Measurements from ENCODE around the gene DPF3.

Gene DPF3

DNA sequence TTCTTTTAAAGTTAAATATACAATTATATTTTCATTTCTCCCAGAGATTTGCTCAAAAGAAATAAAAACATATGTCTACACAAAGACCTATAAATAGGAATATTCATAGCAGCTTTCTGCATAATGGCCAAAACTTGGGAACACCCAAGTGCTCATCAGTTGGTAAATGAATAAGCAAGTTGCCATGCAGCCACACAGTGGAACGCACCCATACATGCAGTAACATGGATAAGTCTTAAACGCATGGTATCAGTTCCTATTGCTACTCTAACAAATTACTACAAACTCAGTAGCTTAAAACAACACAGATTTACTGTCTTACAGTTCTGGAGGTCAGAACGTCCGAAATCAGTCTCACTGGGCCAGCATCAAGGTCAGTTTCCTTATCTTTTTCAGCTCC lies 78.5 kb downstream of the DPF3 start:
- Histone ChIP-seq H3K27me3 (replicated peaks; ENCODE audit: control insufficient read depth, insufficient read depth, low read length) (no peaks in the 10 kb centered on the region), H3K4me3 (replicated peaks; ENCODE audit: low read depth, low read length) (no peak overlapping the region), H3K36me3 (ENCODE audit: control insufficient read depth, insufficient read depth, low read length) (no peaks in the 10 kb centered on the region)
- TF ChIP-seq, protein P1, sequence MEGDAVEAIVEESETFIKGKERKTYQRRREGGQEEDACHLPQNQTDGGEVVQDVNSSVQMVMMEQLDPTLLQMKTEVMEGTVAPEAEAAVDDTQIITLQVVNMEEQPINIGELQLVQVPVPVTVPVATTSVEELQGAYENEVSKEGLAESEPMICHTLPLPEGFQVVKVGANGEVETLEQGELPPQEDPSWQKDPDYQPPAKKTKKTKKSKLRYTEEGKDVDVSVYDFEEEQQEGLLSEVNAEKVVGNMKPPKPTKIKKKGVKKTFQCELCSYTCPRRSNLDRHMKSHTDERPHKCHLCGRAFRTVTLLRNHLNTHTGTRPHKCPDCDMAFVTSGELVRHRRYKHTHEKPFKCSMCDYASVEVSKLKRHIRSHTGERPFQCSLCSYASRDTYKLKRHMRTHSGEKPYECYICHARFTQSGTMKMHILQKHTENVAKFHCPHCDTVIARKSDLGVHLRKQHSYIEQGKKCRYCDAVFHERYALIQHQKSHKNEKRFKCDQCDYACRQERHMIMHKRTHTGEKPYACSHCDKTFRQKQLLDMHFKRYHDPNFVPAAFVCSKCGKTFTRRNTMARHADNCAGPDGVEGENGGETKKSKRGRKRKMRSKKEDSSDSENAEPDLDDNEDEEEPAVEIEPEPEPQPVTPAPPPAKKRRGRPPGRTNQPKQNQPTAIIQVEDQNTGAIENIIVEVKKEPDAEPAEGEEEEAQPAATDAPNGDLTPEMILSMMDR (IDR thresholded peaks at IDR 0.05; ENCODE audit: insufficient read depth, low read length, poor library complexity, severe bottlenecking) = no peak
- no peak for DNase-seq (ENCODE audit: extremely low read depth, insufficient read length)

DNA sequence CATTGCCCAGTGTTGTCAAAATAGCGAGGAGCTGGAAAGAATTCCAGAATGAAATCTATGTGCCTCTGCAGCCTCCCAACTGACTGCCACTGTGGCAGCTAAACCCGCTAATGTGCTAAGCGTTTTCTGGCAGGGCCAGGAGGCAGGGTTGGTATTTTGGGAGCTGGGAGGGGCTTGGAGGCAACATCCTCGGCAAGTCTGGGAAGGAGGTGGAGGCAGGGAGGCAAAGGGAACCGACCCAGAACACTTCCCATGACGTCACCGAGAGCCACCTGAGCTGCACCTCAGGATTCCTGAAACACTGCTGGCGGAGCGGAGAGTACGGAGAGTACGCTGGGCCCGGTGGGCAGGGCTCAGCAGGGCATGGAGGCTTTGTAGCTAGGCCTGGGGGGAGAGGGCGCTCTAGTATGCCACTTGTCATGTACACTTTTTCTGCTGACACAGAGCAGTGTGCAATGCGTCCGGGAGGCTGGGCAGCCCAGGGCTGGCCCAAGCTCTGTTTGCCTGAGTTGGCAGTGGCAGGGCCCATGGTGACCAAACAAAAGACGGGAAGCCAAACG lies 81.5 kb downstream of the DPF3 start:
- Histone ChIP-seq H3K4me3 (replicated peaks; ENCODE audit: low read depth, low read length) (no peak overlapping the region), H3K27me3 (replicated peaks; ENCODE audit: control insufficient read depth, insufficient read depth, low read length) (no peaks in the 10 kb centered on the region), H3K36me3 (ENCODE audit: control insufficient read depth, insufficient read depth, low read length) (no peaks in the 10 kb centered on the region)
- TF ChIP-seq, protein P1 (IDR thresholded peaks at IDR 0.05; ENCODE audit: insufficient read depth, low read length, poor library complexity, severe bottlenecking) = no peak
- DNase-seq (ENCODE audit: extremely low read depth, insufficient read length) = no peak

DNA sequence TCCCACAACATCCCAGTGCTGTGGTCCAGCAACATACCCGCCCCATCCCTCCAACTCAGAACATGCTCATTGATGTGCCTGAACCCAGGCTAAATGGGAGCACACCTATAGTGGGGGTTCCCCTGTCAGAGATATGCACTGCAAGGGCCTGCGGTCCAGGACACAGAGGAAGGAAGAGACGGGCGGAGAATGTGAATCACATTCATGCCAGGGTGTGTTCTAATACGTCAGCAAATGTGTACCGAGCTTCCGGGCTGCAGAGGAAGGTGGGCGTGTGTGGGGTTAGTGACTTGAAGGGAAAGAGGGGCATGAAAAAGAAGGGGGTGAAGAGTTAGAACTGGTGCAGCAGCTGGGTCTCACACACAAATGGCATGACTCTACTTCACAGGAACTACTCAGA lies 83.7 kb downstream of the DPF3 start:
- no peak for DNase-seq (ENCODE audit: extremely low read depth, insufficient read length)
- no peak overlapping the region for H3K4me3 ChIP-seq (replicated peaks; ENCODE audit: low read depth, low read length)
- H3K36me3 ChIP-seq (ENCODE audit: control insufficient read depth, insufficient read depth, low read length) = no peaks in the 10 kb centered on the region
- TF ChIP-seq, protein P1 (IDR thresholded peaks at IDR 0.05; ENCODE audit: insufficient read depth, low read length, poor library complexity, severe bottlenecking) = no peak
- no peaks in the 10 kb centered on the region for H3K27me3 ChIP-seq (replicated peaks; ENCODE audit: control insufficient read depth, insufficient read depth, low read length)

DNA sequence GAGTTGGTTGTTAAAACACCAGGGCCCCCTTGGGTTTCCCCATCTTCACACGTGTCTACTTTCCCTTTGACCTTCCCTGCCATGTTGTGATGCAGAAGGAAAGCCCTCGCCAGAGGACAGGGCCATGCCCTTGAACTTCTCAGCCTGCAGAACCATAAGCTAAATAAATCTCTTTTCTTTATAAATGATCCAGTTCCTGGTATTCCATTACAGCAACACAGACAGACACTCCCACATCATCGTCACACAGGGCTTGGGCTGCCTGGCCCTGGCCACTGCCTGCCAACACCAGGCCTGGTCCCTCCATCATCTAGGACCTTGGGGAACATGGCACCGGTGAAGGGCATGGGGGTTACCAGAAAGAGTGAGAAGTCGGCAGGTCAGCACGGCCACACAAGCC lies 84.8 kb downstream of the DPF3 start:
- no peak overlapping the region for H3K4me3 ChIP-seq (replicated peaks; ENCODE audit: low read depth, low read length)
- DNase-seq (ENCODE audit: extremely low read depth, insufficient read length) = no peak
- TF ChIP-seq, protein P1 (IDR thresholded peaks at IDR 0.05; ENCODE audit: insufficient read depth, low read length, poor library complexity, severe bottlenecking) = no peak
- no peaks in the 10 kb centered on the region for H3K36me3 ChIP-seq (ENCODE audit: control insufficient read depth, insufficient read depth, low read length)
- H3K27me3 ChIP-seq (replicated peaks; ENCODE audit: control insufficient read depth, insufficient read depth, low read length) = no peaks in the 10 kb centered on the region

DNA sequence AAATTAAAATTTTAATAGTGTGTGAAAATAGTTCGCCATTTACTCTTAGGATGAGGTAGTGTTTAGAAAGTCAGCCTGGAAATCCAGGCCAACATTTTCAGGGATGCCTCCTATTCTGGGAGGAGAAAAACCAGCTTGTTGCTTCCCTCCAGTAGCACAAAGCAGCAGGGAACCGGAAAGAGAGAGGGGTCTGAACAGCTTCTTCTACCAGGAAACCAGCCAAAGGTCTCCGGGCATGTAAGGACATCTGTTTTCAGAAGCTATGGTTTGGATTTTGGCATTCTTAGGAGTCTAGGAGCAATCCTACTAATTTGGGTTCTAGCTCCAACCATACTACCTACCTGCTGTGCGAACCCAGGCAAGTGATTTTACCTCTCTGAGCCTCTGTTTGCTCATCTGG lies 85.3 kb downstream of the DPF3 start:
- DNase-seq (ENCODE audit: extremely low read depth, insufficient read length) = no peak
- Histone ChIP-seq H3K4me3 (replicated peaks; ENCODE audit: low read depth, low read length) (no peak overlapping the region), H3K27me3 (replicated peaks; ENCODE audit: control insufficient read depth, insufficient read depth, low read length) (no peaks in the 10 kb centered on the region), H3K36me3 (ENCODE audit: control insufficient read depth, insufficient read depth, low read length) (no peaks in the 10 kb centered on the region)
- TF ChIP-seq, protein P1 (IDR thresholded peaks at IDR 0.05; ENCODE audit: insufficient read depth, low read length, poor library complexity, severe bottlenecking) = no peak

DNA sequence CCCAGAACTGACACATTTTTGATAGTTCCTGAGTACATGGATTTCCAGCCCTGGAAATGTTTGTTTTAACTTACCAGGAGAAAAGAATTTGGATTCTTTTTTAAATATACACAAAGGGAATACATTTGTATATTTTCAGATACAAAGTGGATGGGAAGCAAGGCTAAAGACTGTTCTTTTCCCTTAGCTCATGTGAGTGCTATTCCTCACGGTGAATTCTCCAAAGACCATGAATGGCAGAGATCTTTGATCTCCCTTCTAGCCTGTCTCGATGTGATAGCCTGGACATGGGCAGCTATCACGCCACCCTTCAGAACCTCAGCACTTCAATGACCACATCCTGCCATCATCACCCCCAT lies 91.3 kb downstream of the DPF3 start:
- H3K4me3 ChIP-seq (replicated peaks; ENCODE audit: low read depth, low read length) = no peak overlapping the region
- no peaks in the 10 kb centered on the region for H3K36me3 ChIP-seq (ENCODE audit: control insufficient read depth, insufficient read depth, low read length)
- H3K27me3 ChIP-seq (replicated peaks; ENCODE audit: control insufficient read depth, insufficient read depth, low read length) = no peaks in the 10 kb centered on the region
- TF ChIP-seq, protein P1 (IDR thresholded peaks at IDR 0.05; ENCODE audit: insufficient read depth, low read length, poor library complexity, severe bottlenecking) = no peak
- DNase-seq (ENCODE audit: extremely low read depth, insufficient read length) = no peak
